HCT116 (cell line): Measurements from ENCODE around the gene BRSK1. TPM values are rescaled to one million over a fixed set of nuclear protein-coding genes. Genes with fewer than 3 reads are reported as not detected.

Experiments used
- ATAC-seq: fragments of 200-7000 bp; cut with Tn5 transposase; 2 replicates; pipeline ENCODE4 v1.9.1; 2020; ENCODE audit warnings: mild to moderate bottlenecking, moderate library complexity
- BruUV-seq: library from RNA; stranded (reverse); fragments of 400-500 nt; replicated peaks from 2 replicates; lab custom pipeline; 2021; lab: Mats Ljungman, UMichigan
- CTCF ChIA-PET: fragments of 300-600 bp; sonication (Branson Sonifier 250); formaldehyde crosslinking; loops from one replicate; lab custom pipeline; 2021; ENCODE audit warnings: antibody characterized with exemption; lab: Charles Lee
- POLR2A ChIA-PET: fragments of 300-600, 350-600 bp; sonication (Branson Sonifier 250); formaldehyde crosslinking; loops from one replicate; lab custom pipeline; 2021; ENCODE audit warnings: antibody characterized with exemption; lab: Charles Lee
- RAD21 ChIA-PET, 2 experiments: fragments of 300-600 bp; sonication (Branson Sonifier 250); formaldehyde crosslinking; loops; one replicate each; lab custom pipeline; 2023; ENCODE audit warnings: low total read pairs in 2 of 2; ENCODE audit not compliant: uncharacterized antibody in 2 of 2, unreplicated experiment in 2 of 2, low non-redundant PET in 1 of 2; lab: Charles Lee
- DNase-seq: peaks from one replicate; pipeline ENCODE4 v3.0.0-alpha.2; 2010; ENCODE audit warnings: low read depth, low spot score
- H2AFZ ChIP-seq: fragments of 200-600 bp; shearing (Covaris generic), sonication (generic); 2 replicates; pipeline ENCODE4 v1.6.1; 2017; ENCODE audit warnings: low read depth, mixed run types, mixed read lengths, antibody characterized with exemption, low read length; ENCODE audit not compliant: poor library complexity, severe bottlenecking
- H3K27ac ChIP-seq: 2 replicates; pipeline ENCODE4 v1.5.1; 2012; ENCODE audit warnings: low read depth, low read length
- H3K27me3 ChIP-seq: fragments of 200-600 bp; sonication (generic); 2 replicates; pipeline ENCODE4 v1.6.1; 2016; ENCODE audit warnings: mixed run types, low read length, mixed read lengths; ENCODE audit not compliant: insufficient read depth
- H3K36me3 ChIP-seq, 2 experiments: fragments of 200-500 bp in 1 of 2; fragments of 200-600 bp in 1 of 2; sonication (Bioruptor generic) in 1 of 2; sonication (generic) in 1 of 2; 2 replicates each; pipeline versions ENCODE4 v1.5.1 to v1.6.1; 2014 to 2016; ENCODE audit warnings: low read length in 2 of 2, inconsistent platforms in 1 of 2, mixed read lengths in 1 of 2, mixed run types in 1 of 2; ENCODE audit not compliant: insufficient read depth in 2 of 2, control insufficient read depth in 1 of 2
- H3K4me1 ChIP-seq, 2 experiments: fragments of 200-600 bp in 1 of 2; sonication (generic) in 1 of 2; 2 replicates each; pipeline versions ENCODE4 v1.5.1 to v1.6.1; 2012 to 2017; ENCODE audit warnings: low read length in 2 of 2, inconsistent platforms in 1 of 2, mild to moderate bottlenecking in 1 of 2, mixed read lengths in 1 of 2, mixed run types in 1 of 2, moderate library complexity in 1 of 2; ENCODE audit not compliant: insufficient read depth in 2 of 2, control insufficient read depth in 1 of 2
- H3K4me2 ChIP-seq: fragments of 200-600 bp; sonication (generic); 2 replicates; pipeline ENCODE4 v1.6.1; 2017; ENCODE audit warnings: mixed run types, low read length, mixed read lengths
- H3K4me3 ChIP-seq, 2 experiments: fragments of 200-600 bp in 1 of 2; sonication (generic) in 1 of 2; replicated peaks in 1 of 2; 2 replicates each; pipeline ENCODE4 v1.5.1; 2011 to 2016; ENCODE audit warnings: low read length in 2 of 2, control low read depth in 1 of 2, low read depth in 1 of 2, mild to moderate bottlenecking in 1 of 2, mixed read lengths in 1 of 2, mixed run types in 1 of 2
- H3K79me2 ChIP-seq: fragments of 200-600 bp; sonication (generic); 2 replicates; pipeline ENCODE4 v1.6.1; 2017; ENCODE audit warnings: mild to moderate bottlenecking, mixed run types, low read length, moderate library complexity, mixed read lengths; ENCODE audit not compliant: insufficient read depth
- H3K9ac ChIP-seq: fragments of 200-600 bp; sonication (generic); 2 replicates; pipeline ENCODE4 v1.6.1; 2016; ENCODE audit warnings: low read length, mixed read lengths
- H3K9me2 ChIP-seq: fragments of 200-600 bp; sonication (generic), shearing (Covaris generic); 2 replicates; pipeline ENCODE4 v1.6.1; 2017; ENCODE audit warnings: mixed run types, mild to moderate bottlenecking, moderate library complexity; ENCODE audit not compliant: insufficient read depth
- H3K9me3 ChIP-seq, 2 experiments: fragments of 200-500 bp in 1 of 2; fragments of 200-600 bp in 1 of 2; sonication (Bioruptor generic) in 1 of 2; sonication (generic) in 1 of 2; 2 replicates each; pipeline ENCODE4 v1.6.1; 2014 to 2017; ENCODE audit warnings: low read length in 2 of 2, mixed read lengths in 2 of 2, inconsistent platforms in 1 of 2, low read depth in 1 of 2, mild to moderate bottlenecking in 1 of 2, mixed run types in 1 of 2, moderate library complexity in 1 of 2; ENCODE audit not compliant: control insufficient read depth in 1 of 2, insufficient read depth in 1 of 2
- H4K20me1 ChIP-seq: fragments of 200-600 bp; sonication (generic), shearing (Covaris generic); 2 replicates; pipeline ENCODE4 v1.6.1; 2017; ENCODE audit warnings: mixed run types, mild to moderate bottlenecking, moderate library complexity; ENCODE audit not compliant: insufficient read depth
- EGR1 ChIP-seq: IDR thresholded peaks from 2 replicates; pipeline ENCODE4 v1.6.1; 2012; ENCODE audit warnings: low read depth
- FOSL1 ChIP-seq: IDR thresholded peaks from 2 replicates; pipeline ENCODE4 v1.6.1; 2012; ENCODE audit warnings: low read depth
- JUND ChIP-seq: IDR thresholded peaks from 2 replicates; pipeline ENCODE4 v1.6.1; 2012
- MAX ChIP-seq: IDR thresholded peaks from 2 replicates; pipeline ENCODE4 v1.6.1; 2012
- RAD21 ChIP-seq: IDR thresholded peaks from 2 replicates; pipeline ENCODE4 v1.6.1; 2012; ENCODE audit warnings: low read depth, mild to moderate bottlenecking
- SRF ChIP-seq: IDR thresholded peaks from 2 replicates; pipeline ENCODE4 v1.6.1; 2012; ENCODE audit warnings: low read depth
- TCF7L2 ChIP-seq: IDR thresholded peaks from 2 replicates; pipeline ENCODE4 v1.7.0; 2011; ENCODE audit warnings: borderline replicate concordance, inconsistent platforms; ENCODE audit not compliant: insufficient read depth, insufficient read length; ENCODE audit errors: extremely low read depth
- YY1 ChIP-seq: IDR thresholded peaks from 2 replicates; pipeline ENCODE4 v1.6.1; 2011; ENCODE audit warnings: low read length, low read depth, moderate library complexity, mild to moderate bottlenecking; ENCODE audit not compliant: insufficient replicate concordance; ENCODE audit errors: extremely low read depth
- ZFX ChIP-seq: fragments of 450-650 bp; IDR thresholded peaks from 2 replicates; pipeline ENCODE4 v1.6.1; 2017
- intact Hi-C: fragments of 100-400 bp; cut with micrococcal nuclease; formaldehyde crosslinking; loops from 2 replicates; pipeline ENCODE4 v1.10.0; 2022
- total RNA-seq: library from RNA; stranded (reverse); gene quantifications from one replicate; pipeline ENCODE4 v1.2.1, GENCODE V29; 2021; ENCODE audit not compliant: unreplicated experiment
- TF ChIP-seq, protein P1 (sequence below), 3 experiments: fragments of 200-600 bp in 1 of 3; sonication (generic) in 1 of 3; IDR thresholded peaks in 2 of 3; conservative IDR thresholded peaks in 1 of 3; 2 replicates each; pipeline ENCODE4 v1.5.1; 2012 to 2017; ENCODE audit warnings: low read depth in 2 of 3, low read length in 2 of 3, antibody characterized with exemption in 1 of 3, borderline replicate concordance in 1 of 3, control low read depth in 1 of 3, mild to moderate bottlenecking in 1 of 3, mixed read lengths in 1 of 3, mixed run types in 1 of 3, moderate library complexity in 1 of 3; ENCODE audit not compliant: insufficient read depth in 1 of 3
- TF ChIP-seq, protein P2 (sequence below): IDR thresholded peaks from 2 replicates; pipeline ENCODE4 v1.6.1; 2011; ENCODE audit warnings: mild to moderate bottlenecking, low read length, moderate library complexity; ENCODE audit not compliant: insufficient replicate concordance; ENCODE audit errors: extremely low read depth

BRSK1 gene
- total RNA-seq, 1 experiment from 2014 or later, result 33.3 TPM

- BruUV-seq, result TSS peak; percentile 22
- Histone ChIP-seq H2AFZ (no peak overlapping the region), H3K9me3 (no peaks in the 10 kb centered on the region), H3K4me2 (no peak overlapping the region), H3K9me2 (no peaks in the 10 kb centered on the region), H3K27ac (no peak overlapping the region), H3K36me3 (peaks cover 0 to 2% of the 10 kb centered on the region in 2 experiments; a peak in 2 of 4 replicates), H3K79me2 (no peaks in the 10 kb centered on the region), H4K20me1 (no peaks in the 10 kb centered on the region), H3K4me1 (no peaks in the 10 kb centered on the region), H3K4me3 (no peak overlapping the region), H3K9ac (no peak overlapping the region), H3K27me3 (no peaks in the 10 kb centered on the region)
- no peak for DNase-seq
- ChIA-PET RAD21 (no interaction called here), CTCF (no interaction called here), POLR2A (interaction anchor here (0.7 kb wide), 1 partner anchor 54 kb away, joined by 3 read pairs; no protein-coding TSS in a partner anchor)
- ATAC-seq, result no peak
- intact Hi-C loops, result no loop called here
- no peak for TF ChIP-seq FOSL1
- no peak for TF ChIP-seq ZFX
- no peak for TF ChIP-seq MAX
- TF ChIP-seq, protein P1, sequence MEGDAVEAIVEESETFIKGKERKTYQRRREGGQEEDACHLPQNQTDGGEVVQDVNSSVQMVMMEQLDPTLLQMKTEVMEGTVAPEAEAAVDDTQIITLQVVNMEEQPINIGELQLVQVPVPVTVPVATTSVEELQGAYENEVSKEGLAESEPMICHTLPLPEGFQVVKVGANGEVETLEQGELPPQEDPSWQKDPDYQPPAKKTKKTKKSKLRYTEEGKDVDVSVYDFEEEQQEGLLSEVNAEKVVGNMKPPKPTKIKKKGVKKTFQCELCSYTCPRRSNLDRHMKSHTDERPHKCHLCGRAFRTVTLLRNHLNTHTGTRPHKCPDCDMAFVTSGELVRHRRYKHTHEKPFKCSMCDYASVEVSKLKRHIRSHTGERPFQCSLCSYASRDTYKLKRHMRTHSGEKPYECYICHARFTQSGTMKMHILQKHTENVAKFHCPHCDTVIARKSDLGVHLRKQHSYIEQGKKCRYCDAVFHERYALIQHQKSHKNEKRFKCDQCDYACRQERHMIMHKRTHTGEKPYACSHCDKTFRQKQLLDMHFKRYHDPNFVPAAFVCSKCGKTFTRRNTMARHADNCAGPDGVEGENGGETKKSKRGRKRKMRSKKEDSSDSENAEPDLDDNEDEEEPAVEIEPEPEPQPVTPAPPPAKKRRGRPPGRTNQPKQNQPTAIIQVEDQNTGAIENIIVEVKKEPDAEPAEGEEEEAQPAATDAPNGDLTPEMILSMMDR (IDR thresholded peaks at IDR 0.05 in 2 of 3, conservative IDR thresholded peaks at IDR 0.05 in 1 of 3; ENCODE audit: borderline replicate concordance in 1 of 3, insufficient read depth in 1 of 3, low read depth in 2 of 3, low read length in 2 of 3), result no peak
- TF ChIP-seq, protein P2, sequence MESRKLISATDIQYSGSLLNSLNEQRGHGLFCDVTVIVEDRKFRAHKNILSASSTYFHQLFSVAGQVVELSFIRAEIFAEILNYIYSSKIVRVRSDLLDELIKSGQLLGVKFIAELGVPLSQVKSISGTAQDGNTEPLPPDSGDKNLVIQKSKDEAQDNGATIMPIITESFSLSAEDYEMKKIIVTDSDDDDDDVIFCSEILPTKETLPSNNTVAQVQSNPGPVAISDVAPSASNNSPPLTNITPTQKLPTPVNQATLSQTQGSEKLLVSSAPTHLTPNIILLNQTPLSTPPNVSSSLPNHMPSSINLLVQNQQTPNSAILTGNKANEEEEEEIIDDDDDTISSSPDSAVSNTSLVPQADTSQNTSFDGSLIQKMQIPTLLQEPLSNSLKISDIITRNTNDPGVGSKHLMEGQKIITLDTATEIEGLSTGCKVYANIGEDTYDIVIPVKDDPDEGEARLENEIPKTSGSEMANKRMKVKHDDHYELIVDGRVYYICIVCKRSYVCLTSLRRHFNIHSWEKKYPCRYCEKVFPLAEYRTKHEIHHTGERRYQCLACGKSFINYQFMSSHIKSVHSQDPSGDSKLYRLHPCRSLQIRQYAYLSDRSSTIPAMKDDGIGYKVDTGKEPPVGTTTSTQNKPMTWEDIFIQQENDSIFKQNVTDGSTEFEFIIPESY, result no peak
- TF ChIP-seq YY1, result no peak
- TF ChIP-seq JUND, result no peak
- TF ChIP-seq RAD21, result no peak
- TF ChIP-seq EGR1, result no peak
- no peak for TF ChIP-seq TCF7L2
- no peak for TF ChIP-seq SRF
Observed at GRCh38 chr19:55314396-55314795, 30.6 kb downstream of the BRSK1 start.
